Gastrocnemius medialis (tissue), 4 donors: ENCODE data around the gene FOSB. TPM values are rescaled to one million over a fixed set of nuclear protein-coding genes. Genes with fewer than 3 reads are reported as not detected.
A peak's percentile ranks its signal among the peaks of the same experiment; 100 is the strongest.

Experiments used
- ATAC-seq, 2 donors: fragments of 150-250 bp; one replicate each; pipeline ENCODE4 v1.9.1; 2016
- DNase-seq, 2 donors: peaks; one replicate each; pipeline ENCODE4 v3.0.0-alpha.2; 2019
- H3K27ac ChIP-seq, 4 donors: fragments of 200-600 bp; sonication (generic); 1 replicate in 1 of 4; 2 replicates in 3 of 4; pipeline ENCODE4 v1.5.1; 2016 to 2018; ENCODE audit warnings: mild to moderate bottlenecking in 2 of 4, moderate library complexity in 1 of 4
- H3K27me3 ChIP-seq, 3 donors: fragments of 200-600 bp; sonication (generic) in 2 of 3; 1 replicate in 1 of 3; 2 replicates in 2 of 3; pipeline versions ENCODE4 v1.5.1 to v1.6.0; 2016 to 2019; ENCODE audit warnings: mild to moderate bottlenecking in 1 of 3, moderate library complexity in 1 of 3
- H3K36me3 ChIP-seq, 2 donors: fragments of 200-600 bp; sonication (generic) in 1 of 2; one replicate each; pipeline ENCODE4 v1.5.1; 2017 to 2018
- H3K4me1 ChIP-seq, 2 donors: fragments of 200-600 bp; sonication (generic) in 1 of 2; one replicate each; pipeline ENCODE4 v1.5.1; 2016 to 2017; ENCODE audit warnings: mild to moderate bottlenecking in 2 of 2
- H3K4me3 ChIP-seq, 4 donors: fragments of 200-600 bp; sonication (generic) in 3 of 4; 1 replicate in 1 of 4; 2 replicates in 3 of 4; pipeline ENCODE4 v1.5.1; 2016 to 2019; ENCODE audit warnings: mild to moderate bottlenecking in 2 of 4
- H3K9me3 ChIP-seq, 3 donors: fragments of 200-600 bp; sonication (generic) in 2 of 3; 1 replicate in 1 of 3; 2 replicates in 2 of 3; pipeline ENCODE4 v1.5.1; 2016 to 2019
- POLR2A ChIP-seq, 2 donors: fragments of 450-650 bp; IDR thresholded peaks; one replicate each; pipeline ENCODE4 v1.6.1; 2017; ENCODE audit warnings: antibody characterized with exemption in 2 of 2, mild to moderate bottlenecking in 2 of 2, moderate library complexity in 2 of 2
- in situ Hi-C, 4 donors: fragments of 200-750 bp; cut with MboI; loops; one replicate each; pipeline versions ENCODE4 v1.15.0 to v1.8.0; 2017; ENCODE audit warnings: low sequenced_read_pairs in 4 of 4
- intact Hi-C: fragments of 100-400 bp; cut with DNase I; formaldehyde crosslinking; loops from one replicate; pipeline ENCODE4 v1.15.1; 2023; ENCODE audit warnings: low total_unique reads
- total RNA-seq, 4 donors: library from RNA; depleted of rRNA; stranded (reverse); fragments of >200 nt; gene quantifications; one replicate each; pipeline versions ENCODE4 v1.1.0 to v1.2.3, GENCODE V29; 2016
- TF ChIP-seq, protein P1 (sequence below), 5 experiments: fragments of 450-650 bp in 3 of 5; fragments of 200-600 bp in 2 of 5; sonication (generic) in 2 of 5; IDR thresholded peaks in 4 of 5; conservative IDR thresholded peaks in 1 of 5; 1 replicate in 4 of 5; 2 replicates in 1 of 5; pipeline ENCODE4 v1.5.1; 2016 to 2019; ENCODE audit warnings: antibody characterized with exemption in 5 of 5, mild to moderate bottlenecking in 3 of 5, moderate library complexity in 3 of 5

Gene FOSB
- total RNA-seq, 4 donors from 2014 or later, result 0.17 to 1.8 (median 1.6) TPM; not detected in 1

DNA sequence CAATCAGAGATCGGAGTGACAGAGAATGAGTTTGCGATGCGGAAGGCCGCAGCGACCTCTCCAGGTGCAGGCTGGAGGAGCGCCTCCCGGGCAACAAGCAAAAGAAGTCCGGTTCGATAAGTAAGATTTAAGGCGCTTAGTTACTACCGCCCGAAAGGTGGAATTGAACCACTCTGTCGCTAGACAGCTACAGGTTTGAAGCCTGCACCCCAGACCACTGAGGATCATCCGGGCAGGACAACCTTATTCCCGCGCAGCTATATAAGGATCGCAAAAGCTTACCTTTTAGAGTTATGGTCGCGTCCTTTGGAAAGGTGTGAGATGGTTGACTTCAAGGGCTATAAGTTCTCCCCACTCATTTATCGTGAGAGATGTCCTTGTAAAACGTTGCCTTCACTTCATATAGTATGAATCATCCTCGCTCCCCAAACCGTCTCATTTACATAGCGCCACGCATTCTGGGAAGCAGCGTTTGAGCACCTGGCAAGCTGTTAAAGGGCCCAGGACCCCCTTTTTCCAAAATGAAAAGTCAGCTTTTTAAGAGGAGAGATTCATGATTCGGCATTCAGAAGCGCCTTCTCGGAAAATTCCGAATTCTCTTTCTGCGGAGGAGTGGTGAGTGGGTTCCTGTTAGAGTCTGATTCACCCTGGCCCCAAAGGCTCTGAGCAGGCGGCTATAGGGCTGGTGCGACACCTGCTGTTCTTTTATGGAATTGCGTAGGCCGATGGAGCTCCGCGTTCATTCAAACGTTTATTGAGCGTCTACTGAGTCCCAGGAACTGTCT lies 10.8 kb downstream of the FOSB start:
- no peaks in the 10 kb centered on the region for H3K27me3 ChIP-seq
- peak overlapping the region; percentile 91 to 94 (median 91) for H3K27ac ChIP-seq
- DNase-seq (peak; percentile 62 to 82), ATAC-seq (peak; percentile 87 to 91)
- TF ChIP-seq, protein P1, sequence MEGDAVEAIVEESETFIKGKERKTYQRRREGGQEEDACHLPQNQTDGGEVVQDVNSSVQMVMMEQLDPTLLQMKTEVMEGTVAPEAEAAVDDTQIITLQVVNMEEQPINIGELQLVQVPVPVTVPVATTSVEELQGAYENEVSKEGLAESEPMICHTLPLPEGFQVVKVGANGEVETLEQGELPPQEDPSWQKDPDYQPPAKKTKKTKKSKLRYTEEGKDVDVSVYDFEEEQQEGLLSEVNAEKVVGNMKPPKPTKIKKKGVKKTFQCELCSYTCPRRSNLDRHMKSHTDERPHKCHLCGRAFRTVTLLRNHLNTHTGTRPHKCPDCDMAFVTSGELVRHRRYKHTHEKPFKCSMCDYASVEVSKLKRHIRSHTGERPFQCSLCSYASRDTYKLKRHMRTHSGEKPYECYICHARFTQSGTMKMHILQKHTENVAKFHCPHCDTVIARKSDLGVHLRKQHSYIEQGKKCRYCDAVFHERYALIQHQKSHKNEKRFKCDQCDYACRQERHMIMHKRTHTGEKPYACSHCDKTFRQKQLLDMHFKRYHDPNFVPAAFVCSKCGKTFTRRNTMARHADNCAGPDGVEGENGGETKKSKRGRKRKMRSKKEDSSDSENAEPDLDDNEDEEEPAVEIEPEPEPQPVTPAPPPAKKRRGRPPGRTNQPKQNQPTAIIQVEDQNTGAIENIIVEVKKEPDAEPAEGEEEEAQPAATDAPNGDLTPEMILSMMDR (IDR thresholded peaks at IDR 0.05 in 4 of 5, conservative IDR thresholded peaks at IDR 0.05 in 1 of 5), result peak; percentile 96 to 99 (median 99)
- peak; percentile 55 to 71 for TF ChIP-seq POLR2A (IDR thresholded peaks at IDR 0.05)
- H3K4me1 ChIP-seq, result peaks cover 5 to 7% of the 10 kb centered on the region in 2 donors
- H3K36me3 ChIP-seq, result no peaks in the 10 kb centered on the region
- no peaks in the 10 kb centered on the region for H3K9me3 ChIP-seq
- H3K4me3 ChIP-seq, result peak overlapping the region; percentile 55 to 60 (median 56)
- intact Hi-C loops, result loop anchor here (1.0 to 2.0 kb wide), 2 partner anchors 39 to 50 kb away; no protein-coding TSS in a partner anchor
- in situ Hi-C loops, result loop anchor here in 2 of 4 donors (5.0 kb wide), 2 partner anchors 36 to 41 kb away; no protein-coding TSS in a partner anchor

DNA sequence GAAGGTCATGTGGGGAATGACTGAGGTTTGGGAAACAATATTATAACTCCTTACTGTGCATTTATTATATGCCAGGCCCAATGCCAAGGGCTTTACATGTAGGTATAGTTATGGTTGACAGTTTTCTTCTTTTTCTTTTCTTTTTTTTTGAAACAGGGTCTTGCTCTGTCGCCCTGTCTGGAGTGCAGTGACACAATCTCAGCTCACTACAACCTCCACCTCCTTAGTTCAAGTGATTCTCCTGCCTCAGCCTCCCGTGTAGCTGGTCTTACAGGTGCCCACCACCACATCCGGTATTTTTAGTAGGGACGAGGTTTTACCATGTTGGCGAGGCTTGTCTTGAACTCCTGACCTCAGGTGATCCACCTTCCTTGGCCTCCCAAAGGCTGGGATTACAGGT lies 15.2 kb downstream of the FOSB start:
- H3K4me3 ChIP-seq, result no peak overlapping the region
- H3K4me1 ChIP-seq, result peaks cover 12 to 14% of the 10 kb centered on the region in 2 donors
- ATAC-seq (no peak), DNase-seq (no peak)
- no peak overlapping the region for H3K27ac ChIP-seq
- TF ChIP-seq, protein P1 (IDR thresholded peaks at IDR 0.05 in 4 of 5, conservative IDR thresholded peaks at IDR 0.05 in 1 of 5), result no peak
- no peak for TF ChIP-seq POLR2A (IDR thresholded peaks at IDR 0.05)
- H3K27me3 ChIP-seq, result no peaks in the 10 kb centered on the region
- intact Hi-C loops (no loop called here), in situ Hi-C loops (loop anchor here in 2 of 4 donors (5.0 kb wide), 1 partner anchor 46 kb away; no protein-coding TSS in a partner anchor)
- peaks cover 0 to under 1% of the 10 kb centered on the region in 2 donors for H3K36me3 ChIP-seq
- no peaks in the 10 kb centered on the region for H3K9me3 ChIP-seq

DNA sequence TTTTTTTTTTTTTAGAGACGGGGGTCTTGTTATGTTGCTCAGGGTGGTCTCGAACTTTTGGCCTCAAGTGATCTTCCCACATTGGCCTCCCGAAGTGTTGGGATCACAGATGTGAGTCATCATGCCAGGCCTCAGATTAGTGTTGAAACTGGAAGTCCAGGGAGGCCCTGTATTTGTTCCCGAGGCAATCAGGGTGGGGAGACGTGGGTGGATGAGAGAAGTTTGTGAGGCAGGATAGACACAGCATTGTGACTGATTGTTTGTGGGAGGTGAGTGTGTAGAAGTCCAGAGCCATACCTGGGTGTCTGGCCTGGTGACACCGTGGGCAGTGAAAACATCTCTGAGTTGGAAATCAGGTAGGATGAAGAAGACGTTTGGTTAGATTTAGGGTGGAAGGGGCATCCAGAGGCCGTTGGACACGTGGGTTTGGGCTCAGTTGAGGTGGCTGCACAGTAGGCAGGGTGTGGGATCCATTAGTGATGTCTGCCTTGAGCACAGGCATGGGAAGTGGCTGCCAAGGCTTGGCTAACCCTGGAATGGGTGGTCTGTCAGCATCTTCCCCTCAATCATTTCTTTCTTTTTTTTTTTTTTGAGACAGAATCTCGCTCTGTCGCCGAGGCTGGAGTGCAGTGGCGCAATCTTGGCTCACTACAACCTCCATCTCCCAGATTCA lies 16.6 kb downstream of the FOSB start:
- TF ChIP-seq, protein P1 (IDR thresholded peaks at IDR 0.05 in 4 of 5, conservative IDR thresholded peaks at IDR 0.05 in 1 of 5), result no peak
- no peak for TF ChIP-seq POLR2A (IDR thresholded peaks at IDR 0.05)
- intact Hi-C loops (no loop called here), in situ Hi-C loops (loop anchor here in 2 of 4 donors (5.0 kb wide), 1 partner anchor 47 kb away; no protein-coding TSS in a partner anchor)
- no peak for ATAC-seq
- peaks cover 8 to 13% of the 10 kb centered on the region in 2 donors for H3K4me1 ChIP-seq
- no peak overlapping the region for H3K4me3 ChIP-seq
- H3K27ac ChIP-seq, result peak overlapping the region; percentile 89 to 99 (median 93)
- H3K9me3 ChIP-seq, result no peaks in the 10 kb centered on the region
- H3K36me3 ChIP-seq, result peaks cover 0 to 8% of the 10 kb centered on the region in 2 donors
- DNase-seq, result no peak
- H3K27me3 ChIP-seq, result no peaks in the 10 kb centered on the region

DNA sequence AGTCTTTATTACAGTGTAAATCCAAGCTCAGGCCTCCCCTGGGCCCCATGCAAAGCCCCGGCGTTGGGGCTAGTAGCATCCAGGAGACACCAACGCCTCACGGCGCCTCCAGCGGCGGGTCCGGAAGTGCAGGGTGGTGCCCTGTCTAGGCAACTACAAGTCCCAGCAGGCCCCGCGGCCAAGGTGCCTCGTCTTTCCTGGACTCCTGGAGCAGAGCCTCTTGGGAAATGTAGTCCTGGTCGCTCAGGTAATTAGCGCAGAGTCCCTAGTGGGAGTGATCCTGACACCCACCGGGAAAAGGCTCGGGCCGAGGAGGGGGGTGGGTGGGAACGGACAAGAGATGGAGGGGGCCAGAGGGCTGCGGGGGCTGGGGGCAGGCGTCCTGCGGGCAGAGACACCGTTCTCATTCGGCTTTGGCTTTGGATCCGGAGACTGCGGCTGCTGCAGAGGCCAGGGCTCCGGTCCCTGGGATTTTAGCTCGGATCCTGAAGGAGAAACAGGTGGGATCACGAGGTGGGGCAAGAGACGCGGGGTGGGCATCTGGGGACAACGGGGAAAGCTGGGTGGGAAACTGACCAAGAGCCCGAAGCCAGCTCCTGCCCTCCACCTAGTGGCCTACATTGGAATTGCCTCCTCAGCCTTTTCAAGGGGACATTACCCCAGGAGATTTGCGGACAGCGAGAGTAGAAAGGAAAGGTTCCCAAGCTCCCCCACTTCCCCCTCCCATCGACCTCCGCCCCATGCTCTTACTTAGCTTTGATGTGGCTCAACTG lies 17.7 kb downstream of the FOSB start:
- TF ChIP-seq POLR2A (IDR thresholded peaks at IDR 0.05), result no peak
- TF ChIP-seq, protein P1 (IDR thresholded peaks at IDR 0.05 in 4 of 5, conservative IDR thresholded peaks at IDR 0.05 in 1 of 5), result peak; percentile 73 to 88 (median 82)
- DNase-seq, result peak; percentile 97
- peak; percentile 96 to 99 for ATAC-seq
- peaks cover 0 to 8% of the 10 kb centered on the region in 2 donors for H3K36me3 ChIP-seq
- no peaks in the 10 kb centered on the region for H3K27me3 ChIP-seq
- peak overlapping the region; percentile 68 to 88 (median 72) for H3K4me3 ChIP-seq
- H3K27ac ChIP-seq, result peak overlapping the region; percentile 89 to 99 (median 93)
- no peaks in the 10 kb centered on the region for H3K9me3 ChIP-seq
- intact Hi-C loops (no loop called here), in situ Hi-C loops (no loop called here)
- peaks cover 8 to 13% of the 10 kb centered on the region in 2 donors for H3K4me1 ChIP-seq
